HG03521 (cell line): ENCODE results near the gene SIRPB2.

ENCODE experiments used
- ATAC-seq: cut with Tn5 transposase; IDR thresholded peaks from one replicate; pipeline ENCODE4 v1.9.1; 2021; ENCODE audit warnings: mild to moderate bottlenecking, moderate library complexity; ENCODE audit not compliant: unreplicated experiment

SIRPB2 gene

GRCh38 chr20:1472556-1473245, 18.5 kb downstream of the SIRPB2 start:
- ATAC-seq, result no peak

GRCh38 chr20:1471242-1471641, 20.0 kb downstream of the SIRPB2 start:
- ATAC-seq, result no peak

GRCh38 chr20:1469925-1470571, 21.2 kb downstream of the SIRPB2 start:
- ATAC-seq, result no peak

GRCh38 chr20:1469306-1469905, 21.8 kb downstream of the SIRPB2 start:
- ATAC-seq, result no peak

GRCh38 chr20:1468117-1468624, 23.0 kb downstream of the SIRPB2 start:
- ATAC-seq, result no peak

- ATAC-seq, result no peak
Measured at GRCh38 chr20:1467355-1468116, 23.7 kb downstream of the SIRPB2 start.

GRCh38 chr20:1467082-1467354, 24.2 kb downstream of the SIRPB2 start:
- no peak for ATAC-seq

GRCh38 chr20:1466211-1467081, 24.8 kb downstream of the SIRPB2 start, which contains the start of gene NSFL1C:
Gene NSFL1C, minus strand, starts transcription at chr20:1466849. Its CDS starts 25 bp downstream, at chr20:1466824.
- ATAC-seq, result peak; percentile 88

- no peak for ATAC-seq
Measured at GRCh38 chr20:1465470-1466210, 25.6 kb downstream of the SIRPB2 start.

GRCh38 chr20:1463971-1464570, 27.1 kb downstream of the SIRPB2 start:
- no peak for ATAC-seq

GRCh38 chr20:1462834-1463233, 28.4 kb downstream of the SIRPB2 start:
- ATAC-seq, result no peak

- ATAC-seq, result no peak
Measured at GRCh38 chr20:1462001-1462400, 29.2 kb downstream of the SIRPB2 start.

- ATAC-seq, result no peak
Measured at GRCh38 chr20:1460275-1460674, 30.9 kb downstream of the SIRPB2 start.

- no peak for ATAC-seq
Measured at GRCh38 chr20:1457992-1458391, 33.2 kb downstream of the SIRPB2 start.

- no peak for ATAC-seq
Measured at GRCh38 chr20:1456300-1456699, 34.9 kb downstream of the SIRPB2 start.

- ATAC-seq, result no peak
Measured at GRCh38 chr20:1450926-1451491, 40.2 kb downstream of the SIRPB2 start.

GRCh38 chr20:1449370-1449769, 41.9 kb downstream of the SIRPB2 start:
- no peak for ATAC-seq

- ATAC-seq, result no peak
Measured at GRCh38 chr20:1448081-1448620, 43.1 kb downstream of the SIRPB2 start.

GRCh38 chr20:1446536-1446935, 44.7 kb downstream of the SIRPB2 start:
- no peak for ATAC-seq
